Adipose tissue (tissue), 3 donors: ENCODE measurements around the gene SERPINB6. TPM values are rescaled to one million over a fixed set of nuclear protein-coding genes. Genes with fewer than 3 reads are reported as not detected.
"Not testable (repeated sequence)": the region's sequence is repeated elsewhere in the genome, so short reads cannot be mapped to it uniquely, and the experiment has no call there.

ENCODE experiments used
- H3K27ac ChIP-seq: one replicate; pipeline ENCODE4 v1.5.1; 2013; ENCODE audit warnings: low read depth, low read length
- WGBS, 3 donors: extraction: QIAGEN DNeasy Blood & Tissue Kit; methylation state at CpG; one replicate each; pipeline ENCODE4 v1.1.7; 2013; 5-methylcytosine and 5-hydroxymethylcytosine counted together
- polyA plus RNA-seq, 3 donors: library from polyadenylated mRNA; stranded (reverse); fragments of 200-250 nt; gene quantifications; one replicate each; pipeline ENCODE4 v1.2.3, GENCODE V29; 2013
- donor health status: healthy with polysubstance abuse.
- donor health status: Bipolar disorder and iron deficiency.
- donor health status: healthy.

The SERPINB6 gene
- polyA plus RNA-seq, 3 donors: 105 to 166 (median 139) TPM

GRCh38 chr6:2931970-2932748 lies 39.2 kb downstream of the SERPINB6 start:
- 20 to 27% (median 23%) methylated on average over 11 of the region's 11 CpGs for WGBS, 3 donors
- H3K27ac ChIP-seq: no peak overlapping the region

- WGBS, 3 donors: 78 to 95% (median 89%) methylated on average over 8 of the region's 8 CpGs
- H3K27ac ChIP-seq: no peak overlapping the region
These were observed 40.3 kb downstream of the SERPINB6 start for GRCh38 chr6:2931055-2931454.

GRCh38 chr6:2927931-2928330 lies 43.4 kb downstream of the SERPINB6 start:
- not testable (repeated sequence) for H3K27ac ChIP-seq
- WGBS, 3 donors: 78 to 86% (median 85%) methylated on average over 13 of the region's 13 CpGs

- 53 to 80% (median 77%) methylated on average over 13 of the region's 13 CpGs for WGBS, 3 donors
- not testable (repeated sequence) for H3K27ac ChIP-seq
These were observed 45.3 kb downstream of the SERPINB6 start for GRCh38 chr6:2925842-2926747.

GRCh38 chr6:2921520-2922115 lies 49.7 kb downstream of the SERPINB6 start:
- 72 to 91% (median 90%) methylated on average over 4 of the region's 4 CpGs for WGBS, 3 donors

GRCh38 chr6:2920671-2921112 lies 50.7 kb downstream of the SERPINB6 start:
- WGBS, 3 donors: 90 to 97% (median 97%) methylated on average over 14 of the region's 14 CpGs
- H3K27ac ChIP-seq: no peak overlapping the region

More at GRCh38 chr6:2921520-2922115, 49.7 kb downstream of the SERPINB6 start:
- H3K27ac ChIP-seq: no peak overlapping the region

- WGBS, 3 donors: 90 to 97% (median 96%) methylated on average over 6 of the region's 6 CpGs
- H3K27ac ChIP-seq: no peak overlapping the region
These were observed 51.5 kb downstream of the SERPINB6 start for GRCh38 chr6:2919886-2920285.

GRCh38 chr6:2919401-2919800 lies 52.0 kb downstream of the SERPINB6 start:
- WGBS, 3 donors: 56 to 79% (median 77%) methylated on average over 4 of the region's 4 CpGs

GRCh38 chr6:2918936-2919335 lies 52.4 kb downstream of the SERPINB6 start:
- WGBS, 3 donors: 64 to 93% (median 74%) methylated on average over 4 of the region's 4 CpGs
- H3K27ac ChIP-seq: no peak overlapping the region

More at GRCh38 chr6:2919401-2919800, 52.0 kb downstream of the SERPINB6 start:
- no peak overlapping the region for H3K27ac ChIP-seq

- no peak overlapping the region for H3K27ac ChIP-seq
- WGBS, 3 donors: 63 to 73% (median 67%) methylated on average over 14 of the region's 14 CpGs
These were observed 53.4 kb downstream of the SERPINB6 start for GRCh38 chr6:2917801-2918445.

GRCh38 chr6:2917065-2917464 lies 54.3 kb downstream of the SERPINB6 start:
- H3K27ac ChIP-seq: no peak overlapping the region
- 79 to 93% (median 92%) methylated on average over 4 of the region's 4 CpGs for WGBS, 3 donors

- H3K27ac ChIP-seq: no peak overlapping the region
- WGBS, 3 donors: 71 to 81% (median 80%) methylated on average over 3 of the region's 3 CpGs
These were observed 55.0 kb downstream of the SERPINB6 start for GRCh38 chr6:2916158-2916925.

GRCh38 chr6:2915150-2915549 lies 56.2 kb downstream of the SERPINB6 start:
- WGBS, 3 donors: 75 to 80% (median 79%) methylated on average over 3 of the region's 3 CpGs
- no peak overlapping the region for H3K27ac ChIP-seq

GRCh38 chr6:2914318-2914660 lies 57.1 kb downstream of the SERPINB6 start:
- 84 to 92% (median 89%) methylated on average over 7 of the region's 7 CpGs for WGBS, 3 donors
- H3K27ac ChIP-seq: no peak overlapping the region

GRCh38 chr6:2913621-2914317 lies 57.6 kb downstream of the SERPINB6 start:
- no peak overlapping the region for H3K27ac ChIP-seq
- 88 to 94% (median 89%) methylated on average over 11 of the region's 11 CpGs for WGBS, 3 donors

GRCh38 chr6:2911171-2911570 lies 60.2 kb downstream of the SERPINB6 start:
- WGBS, 3 donors: 58 to 72% (median 67%) methylated on average over 4 of the region's 4 CpGs
- H3K27ac ChIP-seq: no peak overlapping the region

- WGBS, 3 donors: 79 to 89% (median 85%) methylated on average over 4 of the region's 4 CpGs
- H3K27ac ChIP-seq: no peak overlapping the region
These were observed 61.6 kb downstream of the SERPINB6 start for GRCh38 chr6:2909718-2910117.
